Esophagus mucosa (tissue), 1 donor: ENCODE results near the gene POU3F3. TPM values are rescaled to one million over a fixed set of nuclear protein-coding genes. Genes with fewer than 3 reads are reported as not detected.

Source experiments
- ATAC-seq: fragments of 200-7000 bp; cut with Tn5 transposase; one replicate; pipeline ENCODE4 v1.9.1; 2020
- total RNA-seq: library from RNA; stranded (reverse); gene quantifications from one replicate; pipeline ENCODE4 v1.2.4, GENCODE V29; 2023
- donor health status: DM: yes; HTN: yes; CAD: no.

The POU3F3 gene
- total RNA-seq, result not detected

- ATAC-seq, result no peak
Measured at GRCh38 chr2:104853534-104854497, at the start of gene POU3F3. Gene POU3F3 (plus strand): TSS chr2:104854115. CDS start chr2:104855511, 1,396 bp downstream.

GRCh38 chr2:104804148-104804890, 49.6 kb upstream of the POU3F3 start:
- no peak for ATAC-seq

GRCh38 chr2:104812286-104812685, 41.6 kb upstream of the POU3F3 start:
- no peak for ATAC-seq

- ATAC-seq, result no peak
Measured at GRCh38 chr2:104816143-104816542, 37.8 kb upstream of the POU3F3 start.

- no peak for ATAC-seq
Measured at GRCh38 chr2:104818264-104818663, 35.7 kb upstream of the POU3F3 start.

- no peak for ATAC-seq
Measured at GRCh38 chr2:104820126-104820525, 33.8 kb upstream of the POU3F3 start.

GRCh38 chr2:104825124-104825865, 28.6 kb upstream of the POU3F3 start:
- ATAC-seq, result no peak

GRCh38 chr2:104826016-104826415, 27.9 kb upstream of the POU3F3 start:
- ATAC-seq, result no peak

- ATAC-seq, result no peak
Measured at GRCh38 chr2:104831742-104832141, 22.2 kb upstream of the POU3F3 start.

GRCh38 chr2:104834431-104835153, 19.3 kb upstream of the POU3F3 start:
- ATAC-seq, result no peak

GRCh38 chr2:104836265-104836664, 17.6 kb upstream of the POU3F3 start:
- no peak for ATAC-seq

GRCh38 chr2:104836841-104837240, 17.1 kb upstream of the POU3F3 start:
- no peak for ATAC-seq

GRCh38 chr2:104840156-104840555, 13.8 kb upstream of the POU3F3 start:
- no peak for ATAC-seq

- no peak for ATAC-seq
Measured at GRCh38 chr2:104840893-104841585, 12.9 kb upstream of the POU3F3 start.

- no peak for ATAC-seq
Measured at GRCh38 chr2:104841744-104842143, 12.2 kb upstream of the POU3F3 start.

GRCh38 chr2:104844807-104845551, 8.9 kb upstream of the POU3F3 start:
- ATAC-seq, result no peak

- ATAC-seq, result no peak
Measured at GRCh38 chr2:104845552-104845931, 8.4 kb upstream of the POU3F3 start.

- no peak for ATAC-seq
Measured at GRCh38 chr2:104845946-104846785, 7.7 kb upstream of the POU3F3 start.

- ATAC-seq, result no peak
Measured at GRCh38 chr2:104846786-104847585, 6.9 kb upstream of the POU3F3 start.
